Panc1 (cell line): Measurements from ENCODE around the gene TM4SF5. TPM values are rescaled to one million over a fixed set of nuclear protein-coding genes. Genes with fewer than 3 reads are reported as not detected.

ENCODE experiments used
- ATAC-seq: fragments of 200-7000 bp; cut with Tn5 transposase; 2 replicates; pipeline ENCODE4 v1.9.1; 2020; ENCODE audit warnings: mild to moderate bottlenecking, moderate library complexity
- BruUV-seq: library from RNA; stranded (reverse); fragments of 400-500 nt; replicated peaks from 2 replicates; lab custom pipeline; 2021; lab: Mats Ljungman, UMichigan
- CTCF ChIA-PET: fragments of 300-600 bp; sonication (Branson Sonifier 250); formaldehyde crosslinking; loops from one replicate; lab custom pipeline; 2022; ENCODE audit warnings: antibody characterized with exemption; lab: Charles Lee
- POLR2A ChIA-PET: fragments of 300-600 bp; sonication (Branson Sonifier 250); formaldehyde crosslinking; loops from one replicate; lab custom pipeline; 2022; ENCODE audit warnings: antibody characterized with exemption; lab: Charles Lee
- DNase-seq: peaks from one replicate; pipeline ENCODE4 v3.0.0-alpha.2; 2010; ENCODE audit warnings: low read depth, low spot score
- H3K27ac ChIP-seq: 2 replicates; pipeline ENCODE4 v1.5.1; 2011; ENCODE audit warnings: mild to moderate bottlenecking, low read length, inconsistent platforms
- H3K27me3 ChIP-seq: fragments of 200-500 bp; sonication (Bioruptor generic); 2 replicates; pipeline ENCODE4 v1.6.0; 2014; ENCODE audit warnings: low read length, inconsistent platforms; ENCODE audit not compliant: control insufficient read depth, insufficient read depth
- H3K36me3 ChIP-seq: fragments of 200-500 bp; sonication (Bioruptor generic); 2 replicates; pipeline ENCODE4 v1.5.1; 2014; ENCODE audit warnings: inconsistent platforms, mild to moderate bottlenecking, low read length, moderate library complexity; ENCODE audit not compliant: control insufficient read depth, insufficient read depth
- H3K4me1 ChIP-seq: 2 replicates; pipeline ENCODE4 v1.5.1; 2011; ENCODE audit warnings: inconsistent platforms, mild to moderate bottlenecking, low read length, moderate library complexity; ENCODE audit not compliant: control insufficient read depth, insufficient read depth
- H3K4me3 ChIP-seq, 2 experiments: 2 replicates each; pipeline ENCODE4 v1.5.1; 2011 to 2012; ENCODE audit warnings: low read depth in 2 of 2, low read length in 2 of 2, mild to moderate bottlenecking in 2 of 2, inconsistent platforms in 1 of 2, moderate library complexity in 1 of 2
- H3K9me3 ChIP-seq: fragments of 200-500 bp; sonication (Bioruptor generic); 2 replicates; pipeline ENCODE4 v1.5.1; 2014; ENCODE audit warnings: low read depth, mild to moderate bottlenecking, inconsistent platforms, low read length, moderate library complexity; ENCODE audit not compliant: control insufficient read depth, insufficient read depth
- POLR2AphosphoS5 ChIP-seq: IDR thresholded peaks from 2 replicates; pipeline ENCODE4 v1.6.1; 2012; ENCODE audit warnings: mild to moderate bottlenecking, low read depth, low read length, moderate library complexity
- SIN3A ChIP-seq: IDR thresholded peaks from 2 replicates; pipeline ENCODE4 v1.6.1; 2012; ENCODE audit warnings: low read depth, mild to moderate bottlenecking, low read length, moderate library complexity, borderline replicate concordance; ENCODE audit not compliant: insufficient read depth
- TCF7L2 ChIP-seq: IDR thresholded peaks from 2 replicates; pipeline ENCODE4 v1.6.1; 2011; ENCODE audit warnings: mild to moderate bottlenecking, low read depth, low read length, inconsistent platforms
- in situ Hi-C: cut with HindIII; loops from 2 replicates; pipeline ENCODE4 v1.10.0; 2016; ENCODE audit warnings: low sequenced_read_pairs, low pct_unique_long_range_greater_than_20kb
- intact Hi-C: fragments of 100-400 bp; cut with micrococcal nuclease; formaldehyde crosslinking; loops from one replicate; pipeline ENCODE4 v1.10.0; 2022; ENCODE audit not compliant: unreplicated experiment
- total RNA-seq: library from RNA; stranded (reverse); gene quantifications from one replicate; pipeline ENCODE4 v1.2.1, GENCODE V29; 2021; ENCODE audit not compliant: unreplicated experiment
- TF ChIP-seq, protein P1 (sequence below), 2 experiments: IDR thresholded peaks; 2 replicates each; pipeline ENCODE4 v1.6.1; 2011 to 2012; ENCODE audit warnings: low read depth in 2 of 2, control low read depth in 1 of 2, low read length in 1 of 2, mild to moderate bottlenecking in 1 of 2, moderate library complexity in 1 of 2; ENCODE audit not compliant: insufficient read depth in 1 of 2
- TF ChIP-seq, protein P2 (sequence below): fragments of 450-650 bp; IDR thresholded peaks from 2 replicates; pipeline ENCODE4 v1.5.1; 2017; ENCODE audit warnings: mild to moderate bottlenecking

Gene TM4SF5
- total RNA-seq, 1 experiment from 2014 or later, result not detected

DNA sequence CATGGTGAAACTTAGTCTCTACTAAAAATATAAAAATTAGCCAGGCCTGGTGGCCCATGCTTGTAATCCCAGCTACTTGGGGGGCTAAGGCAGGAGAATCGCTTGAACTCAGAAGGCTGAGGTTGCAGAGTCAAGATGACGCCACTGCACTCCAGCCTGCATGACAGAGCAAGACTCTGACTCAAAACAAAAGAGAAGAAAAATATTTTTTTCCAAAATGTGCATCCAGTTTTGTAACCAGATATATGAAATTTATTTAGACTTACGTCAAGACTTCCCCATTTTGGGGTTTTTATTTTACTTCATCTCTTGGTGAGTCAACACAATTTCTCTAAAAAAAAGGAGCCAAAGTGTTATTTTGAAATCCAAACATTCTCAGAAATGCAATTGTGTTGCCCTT is 5.5 kb upstream of the TM4SF5 start:
- BruUV-seq, result no TSS peak
- H3K27me3 ChIP-seq, result no peaks in the 10 kb centered on the region
- in situ Hi-C loops, result no loop called here
- no peaks in the 10 kb centered on the region for H3K4me1 ChIP-seq
- H3K9me3 ChIP-seq, result no peaks in the 10 kb centered on the region
- CTCF ChIA-PET, result no interaction called here
- ATAC-seq (no peak), DNase-seq (no peak)
- no peaks in the 10 kb centered on the region for H3K36me3 ChIP-seq
- no peak overlapping the region for H3K27ac ChIP-seq
- POLR2A ChIA-PET, result no interaction called here
- TF ChIP-seq, protein P1, sequence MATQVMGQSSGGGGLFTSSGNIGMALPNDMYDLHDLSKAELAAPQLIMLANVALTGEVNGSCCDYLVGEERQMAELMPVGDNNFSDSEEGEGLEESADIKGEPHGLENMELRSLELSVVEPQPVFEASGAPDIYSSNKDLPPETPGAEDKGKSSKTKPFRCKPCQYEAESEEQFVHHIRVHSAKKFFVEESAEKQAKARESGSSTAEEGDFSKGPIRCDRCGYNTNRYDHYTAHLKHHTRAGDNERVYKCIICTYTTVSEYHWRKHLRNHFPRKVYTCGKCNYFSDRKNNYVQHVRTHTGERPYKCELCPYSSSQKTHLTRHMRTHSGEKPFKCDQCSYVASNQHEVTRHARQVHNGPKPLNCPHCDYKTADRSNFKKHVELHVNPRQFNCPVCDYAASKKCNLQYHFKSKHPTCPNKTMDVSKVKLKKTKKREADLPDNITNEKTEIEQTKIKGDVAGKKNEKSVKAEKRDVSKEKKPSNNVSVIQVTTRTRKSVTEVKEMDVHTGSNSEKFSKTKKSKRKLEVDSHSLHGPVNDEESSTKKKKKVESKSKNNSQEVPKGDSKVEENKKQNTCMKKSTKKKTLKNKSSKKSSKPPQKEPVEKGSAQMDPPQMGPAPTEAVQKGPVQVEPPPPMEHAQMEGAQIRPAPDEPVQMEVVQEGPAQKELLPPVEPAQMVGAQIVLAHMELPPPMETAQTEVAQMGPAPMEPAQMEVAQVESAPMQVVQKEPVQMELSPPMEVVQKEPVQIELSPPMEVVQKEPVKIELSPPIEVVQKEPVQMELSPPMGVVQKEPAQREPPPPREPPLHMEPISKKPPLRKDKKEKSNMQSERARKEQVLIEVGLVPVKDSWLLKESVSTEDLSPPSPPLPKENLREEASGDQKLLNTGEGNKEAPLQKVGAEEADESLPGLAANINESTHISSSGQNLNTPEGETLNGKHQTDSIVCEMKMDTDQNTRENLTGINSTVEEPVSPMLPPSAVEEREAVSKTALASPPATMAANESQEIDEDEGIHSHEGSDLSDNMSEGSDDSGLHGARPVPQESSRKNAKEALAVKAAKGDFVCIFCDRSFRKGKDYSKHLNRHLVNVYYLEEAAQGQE (IDR thresholded peaks at IDR 0.05; ENCODE audit: insufficient read depth in 1 of 2, low read depth in 2 of 2, low read length in 1 of 2), result no peak
- TF ChIP-seq SIN3A (no peak), POLR2AphosphoS5 (no peak), TCF7L2 (no peak)
- TF ChIP-seq, protein P2, sequence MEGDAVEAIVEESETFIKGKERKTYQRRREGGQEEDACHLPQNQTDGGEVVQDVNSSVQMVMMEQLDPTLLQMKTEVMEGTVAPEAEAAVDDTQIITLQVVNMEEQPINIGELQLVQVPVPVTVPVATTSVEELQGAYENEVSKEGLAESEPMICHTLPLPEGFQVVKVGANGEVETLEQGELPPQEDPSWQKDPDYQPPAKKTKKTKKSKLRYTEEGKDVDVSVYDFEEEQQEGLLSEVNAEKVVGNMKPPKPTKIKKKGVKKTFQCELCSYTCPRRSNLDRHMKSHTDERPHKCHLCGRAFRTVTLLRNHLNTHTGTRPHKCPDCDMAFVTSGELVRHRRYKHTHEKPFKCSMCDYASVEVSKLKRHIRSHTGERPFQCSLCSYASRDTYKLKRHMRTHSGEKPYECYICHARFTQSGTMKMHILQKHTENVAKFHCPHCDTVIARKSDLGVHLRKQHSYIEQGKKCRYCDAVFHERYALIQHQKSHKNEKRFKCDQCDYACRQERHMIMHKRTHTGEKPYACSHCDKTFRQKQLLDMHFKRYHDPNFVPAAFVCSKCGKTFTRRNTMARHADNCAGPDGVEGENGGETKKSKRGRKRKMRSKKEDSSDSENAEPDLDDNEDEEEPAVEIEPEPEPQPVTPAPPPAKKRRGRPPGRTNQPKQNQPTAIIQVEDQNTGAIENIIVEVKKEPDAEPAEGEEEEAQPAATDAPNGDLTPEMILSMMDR, result no peak
- intact Hi-C loops, result no loop called here
- no peak overlapping the region for H3K4me3 ChIP-seq

DNA sequence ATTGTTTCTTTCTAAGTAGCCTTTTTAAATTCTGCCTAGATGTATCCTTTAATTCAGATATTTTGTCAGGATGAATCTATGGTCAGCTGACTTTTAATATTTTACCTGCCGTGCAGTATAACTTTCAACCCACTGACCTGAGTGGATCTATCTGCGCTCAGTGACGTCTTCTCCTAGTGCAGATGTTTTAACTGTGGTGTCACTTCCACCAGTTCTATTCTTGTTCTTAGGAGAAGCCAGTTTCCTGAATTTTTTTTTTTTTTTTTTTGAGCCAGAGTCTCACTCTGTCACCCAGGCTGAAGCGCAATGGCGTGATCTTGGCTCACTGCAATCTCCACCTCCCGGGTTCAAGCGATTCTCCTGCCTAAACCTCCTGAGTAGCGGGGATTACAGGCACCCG is 5.0 kb upstream of the TM4SF5 start:
- no peaks in the 10 kb centered on the region for H3K4me1 ChIP-seq
- no peaks in the 10 kb centered on the region for H3K9me3 ChIP-seq
- no peak overlapping the region for H3K27ac ChIP-seq
- ChIA-PET CTCF (no interaction called here), POLR2A (no interaction called here)
- in situ Hi-C loops, result no loop called here
- no peaks in the 10 kb centered on the region for H3K27me3 ChIP-seq
- BruUV-seq, result no TSS peak
- no peaks in the 10 kb centered on the region for H3K36me3 ChIP-seq
- H3K4me3 ChIP-seq, result no peak overlapping the region
- no peak for ATAC-seq
- intact Hi-C loops, result no loop called here
- no peak for DNase-seq
- TF ChIP-seq, protein P2, result no peak
- no peak for TF ChIP-seq TCF7L2
- TF ChIP-seq, protein P1 (IDR thresholded peaks at IDR 0.05; ENCODE audit: insufficient read depth in 1 of 2, low read depth in 2 of 2, low read length in 1 of 2), result no peak
- TF ChIP-seq POLR2AphosphoS5, result no peak
- no peak for TF ChIP-seq SIN3A
